ENCODE measurements around the gene TLX3. TPM values are rescaled to one million over a fixed set of nuclear protein-coding genes. Genes with fewer than 3 reads are reported as not detected.

TLX3 gene
- total RNA-seq, 1 experiment from 2014 or later: not detected

DNA sequence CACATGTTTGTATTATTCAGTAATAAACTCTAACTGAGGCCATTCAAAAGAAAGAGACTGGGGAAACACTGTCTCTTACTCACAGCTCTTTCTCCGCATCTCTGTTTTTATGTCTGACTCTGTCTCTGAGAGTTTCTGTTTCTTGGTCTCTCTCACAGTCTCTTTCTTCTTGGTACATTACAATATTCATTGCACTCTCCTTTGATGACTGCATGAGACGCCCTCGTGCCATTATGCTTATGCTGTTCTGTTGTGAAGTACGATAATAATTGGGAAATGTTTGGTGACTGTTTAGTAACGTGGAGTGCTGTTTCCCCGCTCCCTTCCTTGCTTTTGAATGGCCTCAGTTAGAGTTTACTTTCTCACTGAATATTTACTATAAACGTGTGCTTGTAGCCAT, 25.3 kb upstream of the TLX3 start:
- H3K9me3 Mint-ChIP-seq: no peaks in the 10 kb centered on the region
- CTCF ChIA-PET: no interaction called here
- ATAC-seq (no peak), DNase-seq (ENCODE audit: low spot score) (no peak)
- no peak overlapping the region for H3K27ac Mint-ChIP-seq
- H3K4me3 Mint-ChIP-seq: no peak overlapping the region
- no peaks in the 10 kb centered on the region; the same call in 1 of the 2 replicates for H3K27me3 Mint-ChIP-seq (ENCODE audit: low read depth)
- TF ChIP-seq, protein P1, sequence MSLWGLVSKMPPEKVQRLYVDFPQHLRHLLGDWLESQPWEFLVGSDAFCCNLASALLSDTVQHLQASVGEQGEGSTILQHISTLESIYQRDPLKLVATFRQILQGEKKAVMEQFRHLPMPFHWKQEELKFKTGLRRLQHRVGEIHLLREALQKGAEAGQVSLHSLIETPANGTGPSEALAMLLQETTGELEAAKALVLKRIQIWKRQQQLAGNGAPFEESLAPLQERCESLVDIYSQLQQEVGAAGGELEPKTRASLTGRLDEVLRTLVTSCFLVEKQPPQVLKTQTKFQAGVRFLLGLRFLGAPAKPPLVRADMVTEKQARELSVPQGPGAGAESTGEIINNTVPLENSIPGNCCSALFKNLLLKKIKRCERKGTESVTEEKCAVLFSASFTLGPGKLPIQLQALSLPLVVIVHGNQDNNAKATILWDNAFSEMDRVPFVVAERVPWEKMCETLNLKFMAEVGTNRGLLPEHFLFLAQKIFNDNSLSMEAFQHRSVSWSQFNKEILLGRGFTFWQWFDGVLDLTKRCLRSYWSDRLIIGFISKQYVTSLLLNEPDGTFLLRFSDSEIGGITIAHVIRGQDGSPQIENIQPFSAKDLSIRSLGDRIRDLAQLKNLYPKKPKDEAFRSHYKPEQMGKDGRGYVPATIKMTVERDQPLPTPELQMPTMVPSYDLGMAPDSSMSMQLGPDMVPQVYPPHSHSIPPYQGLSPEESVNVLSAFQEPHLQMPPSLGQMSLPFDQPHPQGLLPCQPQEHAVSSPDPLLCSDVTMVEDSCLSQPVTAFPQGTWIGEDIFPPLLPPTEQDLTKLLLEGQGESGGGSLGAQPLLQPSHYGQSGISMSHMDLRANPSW (CRISPR knock-in tag; conservative IDR thresholded peaks at IDR 0.05; ENCODE audit: low read depth): no peak
- TF ChIP-seq, protein P2, sequence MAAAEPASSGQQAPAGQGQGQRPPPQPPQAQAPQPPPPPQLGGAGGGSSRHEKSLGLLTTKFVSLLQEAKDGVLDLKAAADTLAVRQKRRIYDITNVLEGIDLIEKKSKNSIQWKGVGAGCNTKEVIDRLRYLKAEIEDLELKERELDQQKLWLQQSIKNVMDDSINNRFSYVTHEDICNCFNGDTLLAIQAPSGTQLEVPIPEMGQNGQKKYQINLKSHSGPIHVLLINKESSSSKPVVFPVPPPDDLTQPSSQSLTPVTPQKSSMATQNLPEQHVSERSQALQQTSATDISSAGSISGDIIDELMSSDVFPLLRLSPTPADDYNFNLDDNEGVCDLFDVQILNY (CRISPR knock-in tag; IDR thresholded peaks at IDR 0.05): no peak
- TF ChIP-seq, protein P3, sequence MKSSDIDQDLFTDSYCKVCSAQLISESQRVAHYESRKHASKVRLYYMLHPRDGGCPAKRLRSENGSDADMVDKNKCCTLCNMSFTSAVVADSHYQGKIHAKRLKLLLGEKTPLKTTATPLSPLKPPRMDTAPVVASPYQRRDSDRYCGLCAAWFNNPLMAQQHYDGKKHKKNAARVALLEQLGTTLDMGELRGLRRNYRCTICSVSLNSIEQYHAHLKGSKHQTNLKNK (CRISPR knock-in tag; IDR thresholded peaks at IDR 0.05): no peak
- TF ChIP-seq ZNF396 (CRISPR knock-in tag; IDR thresholded peaks at IDR 0.05; ENCODE audit: borderline replicate concordance) (no peak), NR3C1 (CRISPR knock-in tag; conservative IDR thresholded peaks at IDR 0.05; ENCODE audit: low read depth) (no peak), ZNF416 (CRISPR knock-in tag; IDR thresholded peaks at IDR 0.05) (no peak), MYBL2 (CRISPR knock-in tag; IDR thresholded peaks at IDR 0.05) (no peak), HMGA2 (CRISPR knock-in tag; IDR thresholded peaks at IDR 0.05) (no peak), TCF7 (CRISPR knock-in tag; IDR thresholded peaks at IDR 0.05; ENCODE audit: low read depth) (no peak), IRF2 (CRISPR knock-in tag; IDR thresholded peaks at IDR 0.05; ENCODE audit: borderline replicate concordance, low read depth) (no peak), AR (CRISPR knock-in tag; IDR thresholded peaks at IDR 0.05) (no peak), PREB (CRISPR knock-in tag; IDR thresholded peaks at IDR 0.05; ENCODE audit: borderline replicate concordance) (no peak)
- TF ChIP-seq, protein P4, sequence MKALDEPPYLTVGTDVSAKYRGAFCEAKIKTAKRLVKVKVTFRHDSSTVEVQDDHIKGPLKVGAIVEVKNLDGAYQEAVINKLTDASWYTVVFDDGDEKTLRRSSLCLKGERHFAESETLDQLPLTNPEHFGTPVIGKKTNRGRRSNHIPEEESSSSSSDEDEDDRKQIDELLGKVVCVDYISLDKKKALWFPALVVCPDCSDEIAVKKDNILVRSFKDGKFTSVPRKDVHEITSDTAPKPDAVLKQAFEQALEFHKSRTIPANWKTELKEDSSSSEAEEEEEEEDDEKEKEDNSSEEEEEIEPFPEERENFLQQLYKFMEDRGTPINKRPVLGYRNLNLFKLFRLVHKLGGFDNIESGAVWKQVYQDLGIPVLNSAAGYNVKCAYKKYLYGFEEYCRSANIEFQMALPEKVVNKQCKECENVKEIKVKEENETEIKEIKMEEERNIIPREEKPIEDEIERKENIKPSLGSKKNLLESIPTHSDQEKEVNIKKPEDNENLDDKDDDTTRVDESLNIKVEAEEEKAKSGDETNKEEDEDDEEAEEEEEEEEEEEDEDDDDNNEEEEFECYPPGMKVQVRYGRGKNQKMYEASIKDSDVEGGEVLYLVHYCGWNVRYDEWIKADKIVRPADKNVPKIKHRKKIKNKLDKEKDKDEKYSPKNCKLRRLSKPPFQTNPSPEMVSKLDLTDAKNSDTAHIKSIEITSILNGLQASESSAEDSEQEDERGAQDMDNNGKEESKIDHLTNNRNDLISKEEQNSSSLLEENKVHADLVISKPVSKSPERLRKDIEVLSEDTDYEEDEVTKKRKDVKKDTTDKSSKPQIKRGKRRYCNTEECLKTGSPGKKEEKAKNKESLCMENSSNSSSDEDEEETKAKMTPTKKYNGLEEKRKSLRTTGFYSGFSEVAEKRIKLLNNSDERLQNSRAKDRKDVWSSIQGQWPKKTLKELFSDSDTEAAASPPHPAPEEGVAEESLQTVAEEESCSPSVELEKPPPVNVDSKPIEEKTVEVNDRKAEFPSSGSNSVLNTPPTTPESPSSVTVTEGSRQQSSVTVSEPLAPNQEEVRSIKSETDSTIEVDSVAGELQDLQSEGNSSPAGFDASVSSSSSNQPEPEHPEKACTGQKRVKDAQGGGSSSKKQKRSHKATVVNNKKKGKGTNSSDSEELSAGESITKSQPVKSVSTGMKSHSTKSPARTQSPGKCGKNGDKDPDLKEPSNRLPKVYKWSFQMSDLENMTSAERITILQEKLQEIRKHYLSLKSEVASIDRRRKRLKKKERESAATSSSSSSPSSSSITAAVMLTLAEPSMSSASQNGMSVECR (CRISPR knock-in tag; IDR thresholded peaks at IDR 0.05; ENCODE audit: borderline replicate concordance): no peak
- POLR2A ChIA-PET: no interaction called here
- H3K36me3 Mint-ChIP-seq: no peaks in the 10 kb centered on the region
- H3K4me1 Mint-ChIP-seq: no peaks in the 10 kb centered on the region

Measured in WTC11 (cell line).